GM19328 (cell line): ENCODE data around the gene SLC43A2.
A peak's percentile ranks its signal among the peaks of the same experiment; 100 is the strongest.
"Not testable (repeated sequence)": the region's sequence is repeated elsewhere in the genome, so short reads cannot be mapped to it uniquely, and the experiment has no call there.

Source experiments
- ATAC-seq: cut with Tn5 transposase; IDR thresholded peaks from one replicate; pipeline ENCODE4 v1.9.1; 2021; ENCODE audit warnings: mild to moderate bottlenecking, moderate library complexity; ENCODE audit not compliant: unreplicated experiment

Gene SLC43A2

DNA sequence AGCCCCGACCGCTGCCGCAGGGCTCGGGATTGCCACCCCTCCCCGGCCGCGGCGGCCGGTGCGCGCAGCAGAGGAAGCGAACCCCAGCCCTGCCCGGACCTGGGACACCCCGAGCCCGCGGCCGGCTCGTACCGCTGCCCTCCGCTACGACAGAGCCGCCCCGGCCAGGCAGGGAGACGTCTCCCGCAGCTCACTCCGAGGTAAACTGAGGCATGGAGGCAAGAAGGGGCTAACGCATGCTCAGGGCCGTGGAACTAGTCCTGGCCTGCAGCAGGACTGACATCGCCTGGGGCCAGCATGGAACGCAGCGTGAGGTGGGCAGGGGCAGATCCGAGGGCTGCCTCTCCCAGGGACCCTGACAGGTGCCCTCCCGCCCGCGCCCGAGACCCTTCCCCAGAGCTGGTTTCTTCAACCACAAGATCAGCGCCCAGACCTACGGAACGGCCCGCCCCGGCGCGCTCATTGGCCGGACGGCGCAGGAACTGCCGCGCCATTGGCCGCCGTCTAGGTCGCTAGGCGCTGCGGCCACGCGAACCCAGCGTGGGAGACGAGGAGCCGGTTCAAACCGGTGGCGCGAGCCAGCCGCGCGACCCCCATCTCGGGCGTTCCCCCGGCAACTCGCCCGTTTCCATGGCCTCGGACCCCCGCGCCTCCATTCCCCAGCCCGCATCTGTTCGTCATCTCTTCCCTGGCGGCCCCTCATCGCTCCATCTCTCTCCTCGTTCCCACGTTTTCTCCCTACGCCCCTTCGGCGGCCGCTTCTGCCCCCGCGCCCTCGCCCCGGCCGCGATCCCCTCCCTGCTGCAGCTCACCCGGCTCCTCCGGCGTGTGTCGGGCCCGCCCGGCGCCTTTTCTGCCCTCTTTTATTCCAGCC, at the start of gene SLC43A2:
Gene SLC43A2, minus strand, starts transcription at position 853 of the 874 bp plus-strand sequence. CDS start 960 bp downstream, outside the sequence.
- peak; percentile 58 for ATAC-seq

DNA sequence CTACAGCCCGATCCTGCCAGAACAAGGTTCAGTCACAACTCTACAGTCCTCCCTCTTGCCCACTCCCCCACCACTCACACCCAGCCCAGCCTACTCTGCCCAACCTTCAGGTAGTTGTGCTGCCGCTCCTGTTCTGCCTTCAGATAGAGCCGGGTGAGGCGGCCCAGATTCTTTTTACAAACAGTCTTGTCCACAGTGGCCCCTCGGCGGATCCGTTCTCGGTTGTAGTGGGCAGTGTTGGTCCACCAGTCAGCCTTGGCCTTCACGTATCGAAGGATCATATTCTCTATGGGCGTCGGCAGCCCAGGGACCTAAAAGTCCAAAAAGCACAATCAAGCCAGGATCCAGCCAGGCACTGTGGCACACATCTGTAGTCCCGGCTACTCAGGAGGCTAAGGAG, 47.8 kb upstream of the SLC43A2 start:
- ATAC-seq, result no peak

DNA sequence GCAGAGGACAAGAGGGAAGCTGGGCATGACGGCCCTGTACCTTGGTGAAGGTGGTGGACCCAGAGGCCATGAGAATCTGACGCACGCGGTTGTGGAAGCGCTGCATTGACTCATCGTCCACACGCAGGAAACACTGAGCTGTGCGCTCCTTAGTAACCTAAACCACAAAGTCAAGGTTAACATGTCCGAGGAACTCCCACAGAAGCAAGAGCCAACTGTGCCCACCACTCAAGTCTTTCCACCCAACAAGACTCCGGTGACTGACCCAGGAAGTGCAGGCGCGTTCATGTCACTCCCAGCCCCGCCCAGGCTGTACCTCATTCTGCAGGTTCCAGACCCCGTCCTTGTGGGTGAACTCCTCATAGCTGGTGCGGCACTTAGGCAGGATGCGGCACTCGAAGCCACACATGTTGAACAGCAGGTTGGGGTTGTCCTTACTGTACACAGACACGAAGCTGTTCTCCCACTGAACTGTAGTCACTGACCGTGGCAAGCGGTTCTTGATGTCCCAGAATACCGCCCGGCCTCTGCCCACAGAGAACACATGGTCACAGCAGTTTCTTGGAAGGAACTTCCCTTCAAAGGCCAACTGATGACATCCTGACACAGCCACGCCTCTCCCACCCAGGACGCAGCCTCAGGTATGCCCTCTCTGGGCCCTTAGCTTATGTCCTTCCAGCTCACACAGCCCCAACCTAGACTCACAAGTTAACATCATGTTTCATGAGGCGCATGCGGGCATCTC, 44.6 kb upstream of the SLC43A2 start:
- ATAC-seq, result no peak

DNA sequence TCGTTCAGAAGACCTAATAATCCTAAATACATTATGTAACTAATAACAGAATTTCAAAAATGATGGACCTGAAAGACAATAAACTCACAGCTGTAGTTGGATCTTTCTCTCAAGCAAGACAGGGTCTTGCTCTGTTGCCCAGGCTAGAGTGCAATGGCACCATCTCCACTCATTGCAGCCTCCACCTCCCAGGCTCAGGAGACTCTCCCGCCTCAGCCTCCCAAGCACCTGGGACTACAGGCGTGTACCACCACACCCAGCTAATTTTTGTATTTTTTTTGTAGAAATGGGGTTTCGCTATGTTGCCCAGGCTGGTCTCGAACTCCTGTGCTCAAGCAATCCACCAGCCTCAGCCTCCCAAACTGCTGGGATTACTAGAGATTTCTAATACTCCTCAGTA, 35.3 kb upstream of the SLC43A2 start:
- ATAC-seq, result not testable (repeated sequence)

DNA sequence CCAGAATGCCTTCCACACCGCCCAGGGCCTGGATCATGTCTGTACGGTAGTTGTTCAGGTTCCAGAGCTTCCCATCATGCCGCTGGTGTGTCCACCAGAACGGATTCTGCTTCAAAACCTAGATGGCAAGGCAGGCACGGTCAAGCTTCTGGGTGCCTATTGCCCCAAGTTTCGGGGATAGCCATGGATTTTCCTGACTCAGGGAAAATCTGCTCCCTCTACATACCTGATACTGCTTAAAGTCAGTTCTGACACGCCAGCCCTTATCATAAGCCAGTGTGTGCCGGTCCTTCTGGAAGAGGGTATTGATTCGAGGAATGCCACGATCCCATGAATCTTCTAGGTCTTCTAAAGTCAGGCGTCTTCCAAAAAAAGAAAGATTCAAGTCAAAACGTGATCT, 32.4 kb upstream of the SLC43A2 start:
- ATAC-seq, result no peak

DNA sequence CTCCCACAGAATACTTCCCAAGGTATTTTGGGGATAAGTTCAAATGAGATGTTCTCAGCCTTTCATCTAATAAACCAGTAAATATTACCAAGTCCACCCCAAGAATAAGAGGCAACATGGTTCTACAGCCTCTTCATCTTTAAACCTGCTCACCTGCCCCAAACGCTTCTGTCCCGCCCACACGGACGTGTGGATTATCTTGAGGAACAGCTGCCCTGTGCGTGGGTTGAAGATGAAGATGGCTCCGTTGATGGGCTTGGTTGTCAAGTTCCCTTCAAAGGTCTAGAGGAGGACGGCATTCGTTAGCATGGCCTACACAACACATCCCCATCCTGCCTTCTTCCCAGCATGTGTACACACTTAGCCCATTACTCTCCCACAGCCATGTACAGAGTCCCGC, 29.5 kb upstream of the SLC43A2 start:
- no peak for ATAC-seq

DNA sequence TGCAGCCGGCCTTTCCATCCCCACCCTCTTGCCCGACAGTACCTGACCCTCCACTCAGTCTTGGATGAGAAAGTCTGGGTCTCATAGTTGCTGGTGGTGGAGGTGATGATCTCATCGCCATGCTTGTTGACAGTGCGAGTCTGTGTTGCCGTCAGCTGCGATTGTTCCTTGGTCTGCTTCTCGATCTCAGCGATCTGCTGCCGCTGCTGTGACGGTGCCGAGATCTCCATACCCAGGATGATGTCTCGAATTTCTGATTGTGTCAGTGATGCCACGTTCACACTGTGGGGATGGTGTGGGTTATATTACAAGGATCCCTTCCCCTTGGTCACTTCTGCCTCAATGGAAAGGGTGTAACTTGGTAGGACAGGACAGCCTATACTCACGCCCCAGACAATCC, 25.1 kb upstream of the SLC43A2 start:
- ATAC-seq, result no peak

DNA sequence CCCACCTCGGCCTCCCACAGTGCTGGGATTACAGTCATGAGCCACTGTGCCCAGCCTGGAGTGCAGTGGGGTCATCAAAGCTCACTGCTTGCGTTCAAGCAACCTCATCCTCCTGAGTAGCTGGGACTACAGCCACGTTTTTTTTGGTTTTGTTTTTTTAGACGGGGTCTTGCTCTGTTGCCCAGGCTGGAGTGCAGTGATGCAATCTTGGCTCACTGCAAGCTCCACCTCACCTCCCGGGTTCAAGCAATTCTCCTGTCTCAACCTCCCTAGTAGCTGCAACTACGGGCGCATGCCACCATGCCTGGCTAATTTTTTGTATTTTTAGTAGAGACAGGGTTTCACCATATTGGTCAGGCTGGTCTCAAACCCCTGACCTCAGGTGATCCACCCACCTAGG, 24.2 kb upstream of the SLC43A2 start:
- ATAC-seq, result not testable (repeated sequence)

DNA sequence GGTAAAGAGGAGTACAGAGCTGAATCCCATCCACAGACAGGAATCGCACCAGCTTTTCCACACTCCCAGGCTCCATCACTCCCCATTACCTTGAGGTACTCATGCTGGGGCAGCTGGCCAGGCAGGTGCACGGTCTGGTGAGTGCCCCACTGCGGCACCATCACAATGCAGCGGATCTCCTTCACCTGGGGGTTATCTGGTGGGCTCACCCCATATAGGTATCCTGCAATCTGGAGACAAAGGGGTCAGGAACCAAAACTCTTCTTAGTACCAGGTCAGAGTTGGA, 22.9 kb upstream of the SLC43A2 start:
- no peak for ATAC-seq

DNA sequence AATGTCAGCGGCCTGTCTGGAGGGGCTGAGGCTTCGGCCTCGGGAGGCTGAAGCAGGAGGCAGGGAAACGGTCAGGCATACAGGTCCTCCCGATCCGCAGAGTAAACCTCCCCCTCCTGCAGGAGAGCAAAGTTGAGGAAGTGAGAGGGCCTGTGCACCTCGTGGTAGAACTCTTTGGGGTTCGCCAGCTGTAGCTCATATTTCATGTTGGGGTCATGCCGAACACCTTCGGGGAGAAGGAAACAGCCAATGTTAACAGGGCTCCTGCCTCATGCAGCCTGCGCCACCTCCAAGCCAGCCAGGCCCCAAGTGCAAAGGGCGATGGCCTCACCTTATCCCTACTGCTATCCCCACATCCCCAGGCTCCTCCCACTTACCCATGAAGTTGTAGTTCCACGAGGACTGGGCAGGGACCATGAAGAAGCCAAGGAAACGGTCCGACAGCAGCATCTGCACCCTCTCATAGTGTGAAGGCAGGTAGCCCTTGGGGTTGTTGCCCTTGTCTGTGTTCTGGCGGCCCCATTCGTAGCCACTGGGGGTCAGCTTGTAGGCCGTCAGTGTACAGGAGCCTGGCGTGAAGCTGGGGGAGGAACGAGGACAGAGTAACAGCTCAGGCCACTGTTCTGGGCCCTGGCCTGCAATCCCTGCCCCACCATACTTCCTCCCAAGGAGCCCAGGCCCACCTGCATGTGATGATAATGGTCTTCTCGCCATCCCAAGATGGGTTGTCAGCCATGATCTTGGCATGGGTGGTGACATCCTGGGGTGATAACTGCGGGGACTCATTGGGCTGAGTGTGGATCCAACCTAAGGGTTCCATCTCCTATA, 22.3 kb upstream of the SLC43A2 start:
- no peak for ATAC-seq

DNA sequence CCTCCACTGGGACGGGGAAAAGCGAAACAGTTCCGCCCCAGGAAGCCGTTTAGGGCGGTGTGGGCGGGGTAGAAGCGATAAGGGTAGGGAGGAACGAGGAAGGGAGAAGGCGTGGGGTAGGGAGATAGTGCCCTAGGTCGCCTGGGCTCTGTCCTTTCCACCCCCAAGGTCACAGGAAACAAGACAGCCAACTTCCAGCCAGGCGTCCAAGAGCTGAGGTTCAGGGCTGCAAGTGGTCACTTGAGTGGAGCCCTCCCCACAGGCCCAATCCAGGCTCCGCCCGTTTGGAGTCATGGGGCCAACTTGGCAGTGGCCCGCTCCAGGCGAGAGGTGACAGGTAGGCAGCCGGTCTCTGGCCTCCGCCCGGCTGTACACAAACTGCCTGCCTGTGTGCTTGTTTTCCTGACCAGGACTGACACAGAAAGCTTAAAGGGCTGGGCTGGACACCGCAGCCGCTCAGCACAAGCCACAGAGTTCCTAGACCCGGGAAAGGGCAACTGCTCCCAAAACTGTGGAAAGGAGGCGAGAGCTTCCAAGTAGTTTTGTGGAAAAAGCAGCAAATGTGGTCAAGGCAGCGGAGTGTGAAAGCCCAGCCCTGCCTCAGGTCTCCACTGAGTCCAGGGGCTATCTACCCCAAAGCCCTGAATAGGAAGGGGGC, 21.3 kb upstream of the SLC43A2 start, which contains the start of gene RILP:
Gene RILP, minus strand, starts transcription at position 23 of the 658 bp plus-strand sequence. CDS start 62 bp downstream, outside the sequence.
- no peak for ATAC-seq

DNA sequence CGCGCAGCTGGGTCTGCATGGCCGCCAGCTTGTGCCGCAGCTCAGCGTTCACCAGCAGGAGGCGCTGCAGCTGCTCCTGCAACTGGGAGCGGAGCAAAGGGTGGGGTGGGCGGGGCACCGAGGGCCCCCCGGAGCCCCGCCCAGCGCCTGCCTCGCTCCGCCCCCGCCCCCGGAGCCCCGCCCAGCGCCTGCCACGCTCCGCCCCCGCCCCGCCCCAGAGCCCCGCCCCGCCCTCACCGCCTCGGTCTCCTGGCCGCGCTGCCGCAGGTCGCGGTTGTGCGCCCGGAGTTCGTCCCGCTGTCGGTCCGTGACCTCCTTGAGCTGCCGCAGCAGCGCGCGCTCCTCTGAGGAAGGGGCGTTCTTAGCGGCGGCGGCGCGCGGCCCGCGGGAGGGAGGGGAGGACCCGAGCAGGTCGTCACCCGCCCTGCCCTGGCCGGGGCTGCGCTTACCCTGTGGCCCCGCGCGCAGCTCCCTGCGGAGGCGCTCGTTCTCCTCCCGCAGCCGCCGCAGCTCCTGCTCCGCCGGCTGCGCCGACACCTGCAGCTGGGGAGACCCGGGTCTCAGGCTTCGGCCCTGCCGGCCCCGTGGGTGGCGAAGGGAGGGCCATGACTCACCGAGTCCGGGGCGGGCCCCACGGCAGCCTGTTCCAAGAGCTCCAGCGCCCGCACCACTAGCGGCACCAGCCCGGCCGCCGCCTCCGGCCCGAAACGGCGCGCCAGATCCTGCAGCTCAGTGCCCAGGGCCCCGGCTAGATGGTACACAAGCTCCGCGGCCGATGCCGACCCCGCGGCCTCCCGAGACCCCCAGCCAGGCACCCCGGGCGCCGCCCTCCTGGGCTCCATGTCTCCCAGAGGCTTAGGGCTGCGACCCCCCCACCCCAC, 20.6 kb upstream of the SLC43A2 start:
- peak; percentile 64 for ATAC-seq

DNA sequence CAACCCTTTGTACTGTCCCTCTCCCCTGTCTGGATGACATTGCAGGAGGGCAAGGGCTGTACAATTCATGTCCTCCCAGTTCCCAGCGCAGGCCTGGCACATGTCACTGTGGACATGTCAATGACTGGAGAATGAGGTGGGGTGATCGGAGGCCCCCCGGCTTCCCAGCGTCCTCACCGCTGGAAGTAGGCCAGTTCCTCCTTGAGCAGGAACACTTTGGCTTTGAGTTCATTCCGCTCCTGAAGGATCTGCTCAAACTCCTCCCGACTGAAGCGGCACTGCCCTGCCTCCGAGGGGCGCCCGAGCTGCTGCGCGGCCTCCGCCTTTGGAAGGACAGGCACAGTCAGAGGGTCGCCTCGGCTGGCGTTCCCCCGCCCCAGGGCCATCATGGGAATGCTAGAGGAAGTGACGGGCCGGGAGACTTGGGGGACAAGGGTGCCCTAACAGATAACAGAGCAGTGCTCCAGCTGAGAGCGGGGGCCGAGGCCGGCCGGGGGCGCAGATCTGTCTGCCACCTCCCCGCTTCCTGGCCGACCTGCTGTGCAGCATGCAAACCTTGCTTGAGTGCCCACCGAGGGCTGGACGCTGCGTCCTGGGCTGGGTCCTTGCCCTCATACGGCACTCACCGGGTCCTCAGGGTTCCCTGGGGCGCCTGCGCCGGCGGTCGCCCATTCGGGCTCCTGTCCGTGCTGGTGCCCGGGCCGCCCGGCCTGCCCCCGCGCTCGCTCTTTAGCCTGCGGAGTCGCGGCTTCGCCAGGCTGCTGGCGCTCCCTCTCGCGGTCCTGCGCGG, 19.7 kb upstream of the SLC43A2 start:
- ATAC-seq, result no peak

DNA sequence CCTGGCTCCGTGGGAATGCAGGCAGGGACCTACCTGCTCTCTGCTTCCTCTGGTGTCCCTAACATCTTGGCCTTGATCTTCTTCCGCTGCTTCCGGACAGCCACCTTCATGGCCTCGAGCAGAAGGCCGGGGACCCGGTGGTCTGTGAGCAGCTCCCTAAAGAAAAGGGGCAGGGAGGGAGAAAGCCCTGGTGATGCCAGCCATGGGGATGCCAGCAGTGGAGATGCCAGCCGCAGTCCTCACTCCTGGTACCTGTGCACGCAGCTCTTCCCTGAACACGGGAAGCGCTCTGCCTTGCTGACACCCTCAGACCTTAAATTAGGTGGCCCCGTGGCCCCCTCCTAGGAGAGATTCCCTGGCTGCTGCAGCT, 19.2 kb upstream of the SLC43A2 start:
- no peak for ATAC-seq

DNA sequence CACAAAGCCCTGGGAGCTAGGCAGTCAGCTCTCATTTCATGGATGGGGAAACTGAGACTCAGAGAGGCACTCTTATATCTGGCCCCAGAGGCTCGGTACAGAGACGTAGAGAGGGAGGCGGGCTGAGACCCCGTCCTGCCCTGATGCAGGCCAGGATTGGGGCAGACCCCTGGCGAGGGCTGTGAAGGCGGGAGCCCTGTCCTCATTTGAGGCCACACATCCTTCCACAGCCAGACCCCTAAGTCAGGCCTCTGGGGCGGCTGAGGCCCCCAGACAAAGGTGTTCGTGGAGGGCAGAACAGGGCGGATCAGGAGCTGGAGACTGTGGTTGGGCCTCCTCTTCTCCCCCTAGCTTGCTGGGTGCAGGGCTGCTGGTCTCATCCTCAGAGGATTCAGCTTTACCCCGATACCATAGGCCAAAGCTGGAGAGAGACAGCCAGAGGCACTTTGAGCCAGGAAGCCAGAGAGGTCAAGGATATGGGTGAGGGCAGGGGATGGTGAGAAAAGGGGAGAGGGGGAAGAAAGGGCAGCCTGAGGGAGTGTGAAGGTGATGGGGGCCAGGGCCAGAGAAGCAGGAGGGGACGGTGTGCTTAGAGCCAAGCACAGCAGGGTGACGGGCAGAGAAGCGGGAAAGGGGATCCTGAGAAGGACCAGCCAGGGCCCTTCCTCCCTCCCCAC, 17.7 kb upstream of the SLC43A2 start:
- no peak for ATAC-seq

DNA sequence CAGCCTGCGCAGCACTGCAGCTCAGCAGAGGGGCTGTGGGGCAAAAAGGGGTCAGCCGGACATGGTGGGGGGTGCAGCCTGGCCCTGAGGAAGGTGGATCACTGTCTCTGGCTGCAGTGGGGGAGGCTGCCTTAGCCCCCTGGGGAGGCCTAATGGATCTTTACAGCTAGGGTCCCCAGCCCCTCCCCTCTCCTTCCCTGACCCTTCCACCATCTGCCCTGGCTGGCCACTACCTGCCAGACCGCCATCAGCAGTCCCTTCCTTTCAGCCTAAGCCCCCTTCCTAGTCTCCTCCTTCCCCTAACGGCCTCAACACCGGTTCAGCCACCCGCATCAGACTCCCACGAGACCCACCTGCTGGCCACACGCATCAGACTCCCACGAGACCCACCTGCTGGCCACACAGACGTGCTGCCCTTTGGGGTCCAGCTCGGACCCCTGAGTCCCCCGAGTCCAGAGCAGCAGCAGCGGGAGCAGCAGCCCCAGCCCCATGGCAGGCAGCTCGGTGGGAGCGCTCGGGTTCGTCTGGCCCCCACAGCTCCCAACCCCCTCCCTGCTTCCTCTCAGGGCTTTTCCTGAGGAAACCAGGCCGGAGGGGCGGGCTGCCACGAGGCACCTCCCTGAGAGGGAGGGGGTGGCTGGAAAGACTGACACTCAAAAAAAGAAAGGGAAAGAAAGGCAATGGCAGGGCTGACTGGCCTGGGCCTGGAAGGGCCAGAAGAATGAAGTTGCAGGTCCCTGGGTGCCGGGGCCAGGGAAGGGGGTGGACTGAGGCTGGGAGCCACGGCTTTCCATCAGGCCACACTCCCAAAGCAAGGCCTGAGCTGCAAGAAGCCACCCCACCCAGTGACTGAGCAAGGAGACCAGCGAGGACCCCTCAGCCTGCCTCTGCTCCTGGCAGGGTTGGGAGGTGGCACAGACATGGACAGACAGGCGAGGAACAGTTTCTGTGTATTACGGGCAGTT, 16.9 kb upstream of the SLC43A2 start, which contains the start of gene SCARF1:
Gene SCARF1, minus strand, starts transcription at position 526 of the 965 bp plus-strand sequence. Its CDS starts 35 bp downstream, at position 491.
- ATAC-seq, result no peak

DNA sequence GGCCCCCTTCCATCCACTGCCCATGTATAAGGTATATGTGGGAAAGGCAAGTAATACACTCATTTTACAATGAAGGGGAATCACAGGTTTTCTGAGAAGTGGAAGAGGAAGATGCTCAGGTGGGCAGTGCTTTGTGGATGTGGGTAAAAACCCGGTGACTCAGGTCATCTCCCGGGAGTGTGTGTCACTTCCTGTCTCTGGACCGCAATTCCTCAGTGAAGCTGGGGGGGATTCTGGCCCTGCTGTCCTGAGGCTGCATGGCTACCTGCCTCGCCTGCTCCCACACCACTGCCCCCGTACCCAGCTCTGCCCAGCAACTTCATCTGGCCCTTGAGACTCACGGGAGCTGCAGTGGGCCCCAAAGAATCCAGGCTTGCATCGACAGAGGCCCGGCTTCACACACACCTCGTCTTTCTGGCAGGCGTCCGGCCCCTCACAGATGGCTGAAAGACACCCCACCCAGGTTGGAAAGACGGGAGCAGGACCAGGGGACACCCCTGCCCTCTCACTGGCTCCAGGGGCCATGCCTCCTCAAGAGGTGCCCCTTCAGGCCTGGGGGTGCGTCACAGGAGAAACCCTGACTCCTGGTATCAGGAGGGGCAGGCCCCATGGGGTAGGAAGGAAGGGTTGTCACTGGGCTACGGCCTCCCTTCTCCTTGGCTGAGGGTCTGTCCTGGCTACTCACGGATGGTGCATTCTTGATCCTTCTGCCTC, 16.0 kb upstream of the SLC43A2 start:
- no peak for ATAC-seq
